GM23248 (cell line): ENCODE measurements around the gene TYMP. TPM values are rescaled to one million over a fixed set of nuclear protein-coding genes. Genes with fewer than 3 reads are reported as not detected.
A peak's percentile ranks its signal among the peaks of the same experiment; 100 is the strongest.

Experiments used
- DNase-seq: peaks from one replicate; pipeline ENCODE4 v3.0.0-alpha.2; 2015
- H2AFZ ChIP-seq: fragments of 200-600 bp; sonication (generic); 2 replicates; pipeline ENCODE4 v1.6.1; 2016; ENCODE audit warnings: antibody characterized with exemption
- H3F3A ChIP-seq: fragments of 200-600 bp; sonication (generic); 2 replicates; pipeline ENCODE4 v1.6.1; 2016; ENCODE audit warnings: mild to moderate bottlenecking, antibody characterized with exemption, mixed run types; ENCODE audit not compliant: insufficient read depth
- H3K27ac ChIP-seq: fragments of 200-600 bp; sonication (generic); 2 replicates; pipeline ENCODE4 v1.5.1; 2016; ENCODE audit warnings: mild to moderate bottlenecking
- H3K27me3 ChIP-seq: fragments of 200-600 bp; sonication (generic); replicated peaks from 2 replicates; pipeline ENCODE4 v1.6.1; 2016; ENCODE audit warnings: mild to moderate bottlenecking; ENCODE audit not compliant: insufficient read depth
- H3K36me3 ChIP-seq: fragments of 200-600 bp; sonication (generic); 2 replicates; pipeline ENCODE4 v1.6.1; 2016; ENCODE audit warnings: low read depth, mild to moderate bottlenecking
- H3K4me1 ChIP-seq: fragments of 200-600 bp; sonication (generic); 2 replicates; pipeline ENCODE4 v1.6.1; 2016; ENCODE audit warnings: mild to moderate bottlenecking; ENCODE audit not compliant: insufficient read depth
- H3K4me2 ChIP-seq: fragments of 200-600 bp; sonication (generic); one replicate; pipeline ENCODE4 v1.6.1; 2016; ENCODE audit warnings: mild to moderate bottlenecking; ENCODE audit not compliant: unreplicated experiment
- H3K4me3 ChIP-seq: fragments of 200-600 bp; sonication (generic); 2 replicates; pipeline ENCODE4 v1.5.1; 2016; ENCODE audit warnings: mild to moderate bottlenecking
- H3K79me2 ChIP-seq: fragments of 200-600 bp; sonication (generic); 2 replicates; pipeline ENCODE4 v1.6.1; 2016; ENCODE audit warnings: mild to moderate bottlenecking; ENCODE audit not compliant: insufficient read depth
- H3K9ac ChIP-seq: fragments of 200-600 bp; sonication (generic); 2 replicates; pipeline ENCODE4 v1.6.1; 2016; ENCODE audit warnings: mild to moderate bottlenecking
- H3K9me2 ChIP-seq: fragments of 200-600 bp; sonication (generic); 2 replicates; pipeline ENCODE4 v1.6.1; 2016; ENCODE audit warnings: mixed run types, mild to moderate bottlenecking, moderate library complexity; ENCODE audit not compliant: insufficient read depth
- H3K9me3 ChIP-seq: fragments of 200-600 bp; sonication (generic); one replicate; pipeline ENCODE4 v1.6.1; 2017; ENCODE audit warnings: low read depth
- H4K20me1 ChIP-seq: fragments of 200-600 bp; sonication (generic); 2 replicates; pipeline ENCODE4 v1.6.0; 2016; ENCODE audit not compliant: insufficient read depth
- EZH2 ChIP-seq: fragments of 200-600 bp; sonication (generic); IDR thresholded peaks from 2 replicates; pipeline ENCODE4 v1.6.1; 2018; ENCODE audit warnings: antibody characterized with exemption, mild to moderate bottlenecking; ENCODE audit not compliant: insufficient read depth, poor library complexity, severe bottlenecking
- EZH2phosphoT487 ChIP-seq: fragments of 200-600 bp; sonication (generic); IDR thresholded peaks from 2 replicates; pipeline ENCODE4 v1.6.1; 2018; ENCODE audit warnings: antibody characterized with exemption, moderate library complexity, mild to moderate bottlenecking, low read depth; ENCODE audit not compliant: insufficient read depth
- WGBS, 2 experiments: methylation state at CpG; one replicate each; pipeline ENCODE4 v1.1.6; 2015 to 2017; ENCODE audit warnings: low lambda C conversion rate in 2 of 2, low coverage in 1 of 2; ENCODE audit errors: missing lambda C conversion rate in 2 of 2; 5-methylcytosine and 5-hydroxymethylcytosine counted together
- in situ Hi-C: fragments of 300-500 bp; cut with MboI; formaldehyde crosslinking; loops from 2 replicates; pipeline ENCODE4 v1.15.0; 2020
- polyA plus RNA-seq: library from polyadenylated mRNA; unstranded; fragments of >200 nt; fragmentation: Nextera tagmentation; extraction: Ambion mirVana; gene quantifications from 2 replicates; pipeline ENCODE4 v1.2.1, GENCODE V29; 2016
- total RNA-seq: library from RNA; depleted of rRNA; stranded (reverse); fragments of >200 nt; shearing (Covaris generic); gene quantifications from 2 replicates; pipeline ENCODE4 v1.2.3, GENCODE V29; 2014

Gene TYMP
- total and polyA plus RNA-seq, 2 experiments from 2014 or later: 24.3 to 33.2 TPM

DNA sequence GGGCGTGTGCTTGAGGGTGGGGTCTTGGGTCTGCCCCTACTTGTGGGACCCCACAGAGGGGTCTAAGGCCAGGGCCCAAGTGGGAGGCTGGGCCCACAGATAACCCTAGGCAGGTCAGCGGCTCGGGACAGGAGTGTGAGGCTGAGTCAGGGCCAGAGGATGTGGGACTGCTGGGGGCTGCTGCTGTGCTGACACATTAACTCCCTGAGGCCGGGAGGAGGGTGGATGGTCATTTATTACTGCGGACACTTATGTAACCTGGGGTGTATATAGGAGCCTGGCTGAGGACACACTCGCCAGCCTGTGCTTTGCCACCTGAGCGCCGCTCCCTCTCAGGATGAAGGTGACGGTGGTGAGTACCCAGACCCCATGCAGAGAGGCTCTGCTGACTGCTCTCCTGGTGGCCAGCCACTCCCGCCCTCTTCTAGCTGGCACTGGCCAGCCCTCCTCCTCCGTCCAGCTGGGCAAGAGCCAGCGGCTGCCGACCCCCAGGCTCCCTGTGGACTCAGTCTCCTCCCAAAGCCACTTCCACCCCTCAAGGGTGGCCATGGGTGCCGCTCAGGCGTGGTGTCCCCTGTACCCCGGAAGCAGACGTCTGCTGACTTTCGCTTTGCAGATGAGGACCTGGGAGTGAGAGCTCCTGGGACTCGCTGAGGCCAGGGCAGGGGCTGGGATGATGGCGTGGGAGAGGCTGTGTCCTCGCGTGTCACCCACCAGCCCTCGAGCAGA is 43.1 kb downstream of the TYMP start, which contains the start of gene MIOX:
Gene MIOX (plus strand): TSS at position 299 of the 729 bp plus-strand sequence. CDS start 39 bp downstream, at position 338.
- Histone ChIP-seq H3K27ac (no peak within 1 kb of the TSS), H3K4me2 (no peak within 1 kb of the TSS), H3K4me3 (no peak within 1 kb of the TSS), H3K9me2 (no peaks in the 10 kb centered on the region), H3K9me3 (no peaks in the 10 kb centered on the region), H3K27me3 (no peaks in the 10 kb centered on the region), H3K9ac (no peak within 1 kb of the TSS), H3K4me1 (0 out of 2 replicates have a peak, but pooled peaks cover 3% of the 10 kb centered on the region), H3K79me2 (peaks cover 4% of the 10 kb centered on the region; the same call in 1 of the 2 replicates), H3F3A (no peaks in the 10 kb centered on the region), H3K36me3 (no peaks in the 10 kb centered on the region), H4K20me1 (no peaks in the 10 kb centered on the region), H2AFZ (no peak within 1 kb of the TSS)
- in situ Hi-C loops: no loop called here
- no peak for TF ChIP-seq EZH2phosphoT487
- TF ChIP-seq EZH2: no peak
- 52 to 61% methylated on average over 23 of the region's 23 CpGs for WGBS, 2 experiments
- peak; percentile 40 for DNase-seq

DNA sequence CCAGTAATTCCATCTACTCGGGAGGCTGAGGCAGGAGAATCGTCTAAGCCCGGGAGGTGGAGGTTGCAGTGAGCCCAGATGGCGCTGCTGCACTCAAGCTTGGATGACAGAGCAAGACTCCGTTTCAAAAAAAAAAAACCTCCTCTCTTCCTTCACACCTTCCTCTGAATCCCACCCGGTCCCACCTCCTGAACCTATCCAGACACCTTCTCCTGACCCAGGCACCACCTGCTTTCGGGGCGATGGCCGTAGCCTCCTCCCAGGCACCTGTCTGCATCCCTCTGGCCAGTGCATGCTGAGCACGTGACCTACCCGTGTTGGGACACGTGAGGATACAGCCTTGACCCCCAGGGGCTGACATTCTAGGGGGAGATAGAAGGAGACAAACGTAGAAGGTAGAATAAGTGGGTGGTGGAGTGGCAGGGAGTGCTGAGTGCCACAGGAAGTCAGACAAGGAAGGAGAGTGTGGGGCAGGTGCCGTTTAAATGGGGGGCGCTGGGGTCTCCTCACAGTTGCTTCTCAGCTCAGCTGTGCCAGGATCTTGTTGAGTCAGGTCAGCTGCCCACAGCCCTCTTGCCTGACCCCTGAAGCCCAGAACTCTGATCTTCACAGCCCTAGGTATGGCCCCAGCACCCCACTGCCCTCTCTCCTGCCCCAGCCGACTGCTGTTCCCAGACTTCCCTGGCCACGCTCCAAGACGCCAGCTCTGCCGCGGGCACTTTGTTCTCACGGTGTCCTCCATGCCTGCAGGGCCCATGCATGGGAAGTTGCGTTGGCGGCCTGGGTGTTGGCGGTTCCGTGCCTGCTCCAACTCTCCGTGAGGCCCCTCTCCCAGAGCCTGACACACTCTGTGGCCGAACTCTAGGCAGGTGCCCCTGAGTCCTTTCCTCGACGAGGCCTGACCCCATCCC is 44.3 kb downstream of the TYMP start:
- WGBS, 2 experiments: 59 to 65% methylated on average over 28 to 29 of the region's 29 CpGs
- Histone ChIP-seq H3K4me2 (no peak overlapping the region), H3K79me2 (peaks cover 4% of the 10 kb centered on the region; the same call in 1 of the 2 replicates), H3F3A (no peaks in the 10 kb centered on the region), H3K36me3 (no peaks in the 10 kb centered on the region), H3K4me3 (no peak overlapping the region), H3K9me3 (no peaks in the 10 kb centered on the region), H2AFZ (no peak overlapping the region), H3K4me1 (0 out of 2 replicates have a peak, but pooled peaks cover 3% of the 10 kb centered on the region), H3K9ac (no peak overlapping the region), H4K20me1 (no peaks in the 10 kb centered on the region), H3K27ac (no peak overlapping the region), H3K9me2 (no peaks in the 10 kb centered on the region), H3K27me3 (no peaks in the 10 kb centered on the region)
- TF ChIP-seq EZH2: no peak
- TF ChIP-seq EZH2phosphoT487: no peak
- peak; percentile 43 for DNase-seq
- in situ Hi-C loops: no loop called here

DNA sequence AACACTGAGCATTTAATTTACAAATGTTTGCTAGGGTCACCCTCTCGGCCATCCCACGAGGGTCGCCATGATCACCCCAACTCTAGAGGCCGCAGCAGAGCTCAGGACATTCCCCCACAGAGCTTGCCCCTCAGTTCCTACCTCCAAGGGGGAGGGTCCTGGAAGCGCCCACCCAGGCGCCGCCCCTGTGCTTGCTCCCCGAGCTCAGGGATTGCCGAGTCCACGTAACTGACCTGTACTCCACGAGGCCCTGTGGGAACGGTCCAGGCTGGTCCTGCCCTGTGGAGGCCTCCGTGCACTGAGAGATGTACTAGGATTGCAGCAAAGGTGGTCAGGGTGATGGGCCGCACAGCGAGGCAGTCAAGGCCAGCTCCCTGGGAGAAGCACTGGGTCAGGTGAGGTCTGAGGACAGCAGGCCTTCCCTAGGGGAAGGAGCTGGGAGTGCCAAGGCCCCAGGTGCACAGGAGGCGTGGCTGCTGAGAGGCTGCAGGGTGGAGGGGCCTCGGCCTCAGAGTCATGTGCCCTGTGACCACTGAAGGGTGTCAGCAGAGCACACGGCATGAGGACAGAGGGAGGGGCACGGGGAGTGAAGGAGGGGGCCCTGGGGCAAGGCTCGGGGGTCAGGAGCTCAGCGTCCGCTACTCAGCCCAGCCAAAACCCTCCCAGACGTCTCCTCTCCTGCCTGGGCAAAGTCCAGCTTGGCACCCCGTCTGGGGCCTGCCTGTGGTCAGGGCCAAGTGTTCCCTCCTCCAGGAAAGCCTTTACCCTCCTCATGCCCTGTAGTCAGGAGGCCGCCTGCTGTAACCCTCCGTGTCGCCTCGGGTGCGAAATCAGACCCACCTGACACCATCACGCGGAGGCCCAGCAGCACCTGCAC is 45.6 kb downstream of the TYMP start:
- no peaks in the 10 kb centered on the region for H3K27me3 ChIP-seq
- DNase-seq: no peak
- no peak overlapping the region for H3K27ac ChIP-seq
- in situ Hi-C loops: no loop called here
- no peaks in the 10 kb centered on the region for H3K36me3 ChIP-seq
- TF ChIP-seq EZH2phosphoT487 (no peak), EZH2 (no peak)
- H3K4me3 ChIP-seq: no peak overlapping the region
- H3K79me2 ChIP-seq: peaks cover 4% of the 10 kb centered on the region; the same call in 1 of the 2 replicates
- H3K4me2 ChIP-seq: no peak overlapping the region
- H4K20me1 ChIP-seq: no peaks in the 10 kb centered on the region
- H3F3A ChIP-seq: no peaks in the 10 kb centered on the region
- H2AFZ ChIP-seq: no peak overlapping the region
- H3K4me1 ChIP-seq: 0 out of 2 replicates have a peak, but pooled peaks cover 3% of the 10 kb centered on the region
- no peak overlapping the region for H3K9ac ChIP-seq
- H3K9me3 ChIP-seq: no peaks in the 10 kb centered on the region
- WGBS, 2 experiments: 86 to 94% methylated on average over 23 to 31 of the region's 31 CpGs
- H3K9me2 ChIP-seq: no peaks in the 10 kb centered on the region

DNA sequence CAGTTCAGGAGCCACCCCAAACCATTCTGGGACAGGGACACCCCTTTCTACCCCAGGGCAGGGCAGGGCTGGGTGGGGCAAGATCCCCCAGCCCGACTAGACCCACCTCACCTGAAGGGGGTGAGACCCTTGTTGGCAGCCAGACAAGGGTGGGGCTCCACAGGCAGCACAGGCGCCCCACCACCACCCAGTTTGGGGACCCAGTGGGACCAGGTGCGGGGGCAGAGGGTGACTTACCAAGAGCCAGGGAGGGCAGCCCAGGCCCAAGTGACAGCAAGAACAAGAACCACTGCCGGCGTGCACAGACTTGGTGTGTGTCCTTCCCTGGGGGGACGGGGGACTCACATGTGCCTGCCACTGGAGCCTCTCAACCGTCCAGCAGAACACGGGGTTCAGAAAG is 46.3 kb downstream of the TYMP start:
- H4K20me1 ChIP-seq: no peaks in the 10 kb centered on the region
- H3K4me1 ChIP-seq: 0 out of 2 replicates have a peak, but pooled peaks cover 3% of the 10 kb centered on the region
- H3K9ac ChIP-seq: no peak overlapping the region
- no peak overlapping the region for H3K27ac ChIP-seq
- H3K36me3 ChIP-seq: no peaks in the 10 kb centered on the region
- H3K9me2 ChIP-seq: no peaks in the 10 kb centered on the region
- no peak for DNase-seq
- H3K27me3 ChIP-seq: no peaks in the 10 kb centered on the region
- H3K4me2 ChIP-seq: no peak overlapping the region
- in situ Hi-C loops: no loop called here
- WGBS, 2 experiments: 83 to 92% methylated on average over 5 to 7 of the region's 8 CpGs
- peaks cover 4% of the 10 kb centered on the region; the same call in 1 of the 2 replicates for H3K79me2 ChIP-seq
- no peak overlapping the region for H2AFZ ChIP-seq
- H3K4me3 ChIP-seq: no peak overlapping the region
- no peaks in the 10 kb centered on the region for H3K9me3 ChIP-seq
- H3F3A ChIP-seq: no peaks in the 10 kb centered on the region
- TF ChIP-seq EZH2 (no peak), EZH2phosphoT487 (no peak)
